Measurements from ENCODE around the gene KCNK6. TPM values are rescaled to one million over a fixed set of nuclear protein-coding genes. Genes with fewer than 3 reads are reported as not detected.
A peak's percentile ranks its signal among the peaks of the same experiment; 100 is the strongest.

The KCNK6 gene
- total RNA-seq, 1 experiment from 2014 or later, result 6.5 TPM

DNA sequence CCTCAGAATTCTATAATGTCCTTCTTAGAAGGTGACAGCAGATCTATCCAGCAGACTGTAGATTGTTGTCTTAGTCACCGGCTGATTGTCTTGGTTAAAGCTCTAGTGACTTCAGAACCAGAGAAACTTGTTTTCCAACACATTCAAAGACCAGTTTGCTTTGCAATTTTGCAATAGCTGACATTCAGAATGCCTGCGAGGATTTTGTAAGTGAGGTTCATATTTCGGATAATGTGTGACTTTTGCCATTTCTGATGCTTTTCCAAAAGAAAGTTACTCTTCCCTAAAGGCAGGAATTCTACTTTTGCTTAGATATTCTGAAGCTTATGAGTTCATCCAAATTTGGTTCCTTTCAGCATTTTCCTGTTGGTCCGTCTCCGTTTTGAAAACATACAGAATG is 42.1 kb upstream of the KCNK6 start:
- Histone ChIP-seq H2BK20ac (ENCODE audit: low read depth, low read length, poor library complexity, severe bottlenecking) (no peak overlapping the region), H2BK120ac (ENCODE audit: low read depth, low read length, poor library complexity, severe bottlenecking) (no peak overlapping the region), H3T11ph (ENCODE audit: low read length) (no peak overlapping the region), H3K79me1 (ENCODE audit: insufficient read depth, low read depth, low read length, poor library complexity, severe bottlenecking) (peaks cover 12% of the 10 kb centered on the region), H3K18ac (ENCODE audit: insufficient read length, low read depth, low read length) (no peak overlapping the region), H3K9me3 (ENCODE audit: control insufficient read depth, low read depth, low read length) (no peaks in the 10 kb centered on the region), H2AFZ (ENCODE audit: low read length) (no peak overlapping the region), H3K27ac (ENCODE audit: insufficient read length, low read depth, low read length) (no peak overlapping the region), H3K23me2 (ENCODE audit: insufficient read length, low read depth, low read length, poor library complexity, severe bottlenecking) (no peaks in the 10 kb centered on the region), H3K23ac (ENCODE audit: insufficient read length, low read depth, low read length) (no peak overlapping the region), H2BK12ac (ENCODE audit: insufficient read length, low read depth, low read length) (no peak overlapping the region), H4K8ac (replicated peaks; ENCODE audit: insufficient read length, low read depth, low read length) (no peak overlapping the region), H3K4me2 (ENCODE audit: insufficient read depth, insufficient read length, low read length) (no peak overlapping the region), H3K56ac (ENCODE audit: insufficient read length, low read depth, low read length) (no peak overlapping the region), H4K91ac (ENCODE audit: insufficient read length, low read depth, low read length) (no peak overlapping the region), H3K14ac (ENCODE audit: insufficient read depth, low read length) (no peak overlapping the region), H3K4me1 (ENCODE audit: insufficient read depth, low read length) (no peaks in the 10 kb centered on the region), H2AK5ac (ENCODE audit: insufficient read length, low read length) (no peak overlapping the region), H2BK5ac (ENCODE audit: insufficient read length, low read length) (no peak overlapping the region), H2BK15ac (ENCODE audit: low read depth, low read length) (no peak overlapping the region), H4K5ac (ENCODE audit: insufficient read length, low read depth, low read length) (no peak overlapping the region), H3K79me2 (ENCODE audit: insufficient read depth, low read length) (peaks cover 22% of the 10 kb centered on the region), H4K20me1 (ENCODE audit: control insufficient read depth, insufficient read depth, insufficient read length) (no peaks in the 10 kb centered on the region), H3K27me3 (ENCODE audit: insufficient read depth, low read length) (no peaks in the 10 kb centered on the region), H3K9ac (ENCODE audit: extremely low read depth, insufficient read length, low read length) (no peak overlapping the region), H3K4ac (ENCODE audit: low read depth, low read length) (no peak overlapping the region)
- Mint-ChIP-seq H3K9me3 (no peaks in the 10 kb centered on the region), H3K27ac (0 out of 7 replicates have a peak overlapping the region, but pooled peaks of 1 of the 3 experiments have one; percentile 85), H3K4me3 (no peak overlapping the region), H3K27me3 (ENCODE audit: low read depth) (no peaks in the 10 kb centered on the region), H3K36me3 (ENCODE audit: insufficient read depth in 1 of 3, low read depth in 3 of 3) (peaks cover 3 to 28% (median 26%) of the 10 kb centered on the region in 3 experiments; a peak in 6 of 7 replicates), H3K4me1 (peaks cover 6 to 11% of the 10 kb centered on the region in 2 experiments; a peak in 2 of 4 replicates)
- DNase-seq, result no peak
- no CpG with 5 or more reads among the region's 5 CpGs for WGBS (ENCODE audit: extremely low coverage, insufficient read length, low lambda C conversion rate)
- TF ChIP-seq, protein P1, sequence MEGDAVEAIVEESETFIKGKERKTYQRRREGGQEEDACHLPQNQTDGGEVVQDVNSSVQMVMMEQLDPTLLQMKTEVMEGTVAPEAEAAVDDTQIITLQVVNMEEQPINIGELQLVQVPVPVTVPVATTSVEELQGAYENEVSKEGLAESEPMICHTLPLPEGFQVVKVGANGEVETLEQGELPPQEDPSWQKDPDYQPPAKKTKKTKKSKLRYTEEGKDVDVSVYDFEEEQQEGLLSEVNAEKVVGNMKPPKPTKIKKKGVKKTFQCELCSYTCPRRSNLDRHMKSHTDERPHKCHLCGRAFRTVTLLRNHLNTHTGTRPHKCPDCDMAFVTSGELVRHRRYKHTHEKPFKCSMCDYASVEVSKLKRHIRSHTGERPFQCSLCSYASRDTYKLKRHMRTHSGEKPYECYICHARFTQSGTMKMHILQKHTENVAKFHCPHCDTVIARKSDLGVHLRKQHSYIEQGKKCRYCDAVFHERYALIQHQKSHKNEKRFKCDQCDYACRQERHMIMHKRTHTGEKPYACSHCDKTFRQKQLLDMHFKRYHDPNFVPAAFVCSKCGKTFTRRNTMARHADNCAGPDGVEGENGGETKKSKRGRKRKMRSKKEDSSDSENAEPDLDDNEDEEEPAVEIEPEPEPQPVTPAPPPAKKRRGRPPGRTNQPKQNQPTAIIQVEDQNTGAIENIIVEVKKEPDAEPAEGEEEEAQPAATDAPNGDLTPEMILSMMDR (conservative IDR thresholded peaks at IDR 0.05), result no peak

Measured in H9 (cell line).